Measurements from ENCODE around the gene ZMYND10. TPM values are rescaled to one million over a fixed set of nuclear protein-coding genes. Genes with fewer than 3 reads are reported as not detected.

The ZMYND10 gene
- total and polyA plus RNA-seq, 9 of the 15 experiments (the other 6 are each of a cell fraction or from before 2014, with no cell fraction given) = 0.20 to 2.8 (median 0.70) TPM

DNA sequence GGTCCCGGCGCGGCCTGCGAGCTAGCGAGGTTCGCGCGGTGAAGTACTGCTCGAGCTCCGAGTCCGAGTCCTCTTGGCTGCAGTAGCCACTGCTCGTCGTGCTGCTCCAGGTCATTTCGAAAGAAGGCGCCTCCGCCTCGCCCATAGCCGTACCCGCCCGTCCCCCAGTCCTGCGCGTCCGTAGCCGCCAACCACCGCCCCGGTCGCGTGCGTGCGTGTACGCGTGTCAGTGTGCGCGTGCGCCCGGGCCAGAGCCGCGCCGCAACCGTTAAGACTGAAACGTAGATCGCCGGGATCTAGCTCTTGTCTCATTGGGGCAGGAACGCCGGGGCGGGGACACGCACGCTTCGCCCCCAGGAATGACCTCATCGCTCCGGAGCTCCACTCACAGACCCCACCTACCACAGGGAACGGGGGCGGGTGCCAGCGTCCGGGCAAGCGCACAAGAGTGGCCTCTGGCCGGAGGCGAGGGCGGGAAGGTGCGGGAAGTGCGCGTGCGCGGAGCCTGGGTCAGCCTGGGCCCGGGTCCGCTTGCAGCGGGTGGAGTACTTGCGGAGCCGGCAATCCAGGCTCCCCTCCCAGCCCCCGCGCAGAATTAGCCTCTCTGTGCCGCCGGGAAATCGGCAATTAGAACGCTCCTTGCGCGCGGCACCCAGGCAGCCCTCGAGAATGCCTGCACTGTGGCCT is 8.2 kb downstream of the ZMYND10 start (continued):
- TF ChIP-seq ZNF77 (CRISPR knock-in tag; IDR thresholded peaks at IDR 0.05) = no peak
- no peak for TF ChIP-seq SNRNP70 (optimal IDR thresholded peaks at IDR 0.05; ENCODE audit: low read depth, low read length)
- peak; percentile 53; the same call in 1 of the 2 replicates for TF ChIP-seq POLR2AphosphoS5 (IDR thresholded peaks at IDR 0.05; ENCODE audit: control insufficient read depth, insufficient read depth, low read depth, low read length)
- TF ChIP-seq FOS (IDR thresholded peaks at IDR 0.05; ENCODE audit: extremely low read depth, insufficient read length) = no peak
- TF ChIP-seq ZNF778 (CRISPR knock-in tag; IDR thresholded peaks at IDR 0.05) = no peak
- TF ChIP-seq HCFC1 (IDR thresholded peaks at IDR 0.05; ENCODE audit: low read depth, low read length) = 0 out of 2 replicates have a peak, but pooled peaks have one; percentile 8
- no peak for TF ChIP-seq ZNF609 (CRISPR knock-in tag; IDR thresholded peaks at IDR 0.05; ENCODE audit: borderline replicate concordance)
- no peak for TF ChIP-seq SRSF7 (optimal IDR thresholded peaks at IDR 0.05; ENCODE audit: low read depth, low read length)
- TF ChIP-seq, protein P1, sequence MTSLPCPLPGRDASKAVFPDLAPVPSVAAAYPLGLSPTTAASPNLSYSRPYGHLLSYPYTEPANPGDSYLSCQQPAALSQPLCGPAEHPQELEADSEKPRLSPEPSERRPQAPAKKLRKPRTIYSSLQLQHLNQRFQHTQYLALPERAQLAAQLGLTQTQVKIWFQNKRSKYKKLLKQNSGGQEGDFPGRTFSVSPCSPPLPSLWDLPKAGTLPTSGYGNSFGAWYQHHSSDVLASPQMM (CRISPR knock-in tag; IDR thresholded peaks at IDR 0.05) = no peak
- no peak for TF ChIP-seq NR1H2 (CRISPR knock-in tag; IDR thresholded peaks at IDR 0.05)
- TF ChIP-seq PHTF2 (CRISPR knock-in tag; IDR thresholded peaks at IDR 0.05) = no peak
- TF ChIP-seq SNIP1 (IDR thresholded peaks at IDR 0.05; ENCODE audit: low read depth) = no peak
- TF ChIP-seq RBFOX2 (IDR thresholded peaks at IDR 0.05; ENCODE audit: low read depth, low read length) = peak; percentile 95
- TF ChIP-seq GTF2E2 (tag; IDR thresholded peaks at IDR 0.05) = no peak
- TF ChIP-seq BCL6 (CRISPR knock-in tag; IDR thresholded peaks at IDR 0.05) = no peak
- peak; percentile 58 for TF ChIP-seq MEIS2 (IDR thresholded peaks at IDR 0.05; ENCODE audit: partially characterized antibody)
- peak in 1 of 2 experiments; percentile 51; a peak in 1 of 4 replicates for TF ChIP-seq SRF (CRISPR knock-in tag; IDR thresholded peaks at IDR 0.05)
- no peak for TF ChIP-seq HMG20A (CRISPR knock-in tag; conservative IDR thresholded peaks at IDR 0.05)
- TF ChIP-seq JUND (IDR thresholded peaks at IDR 0.05; ENCODE audit: borderline replicate concordance, low read depth, low read length) = peak; percentile 93
- peak; percentile 86; the same call in 1 of the 3 replicates for TF ChIP-seq JUND (tag; IDR thresholded peaks at IDR 0.05; ENCODE audit: borderline replicate concordance, low read depth, low read length)
- TF ChIP-seq POU5F1 (IDR thresholded peaks at IDR 0.05; ENCODE audit: borderline replicate concordance, low read depth, low read length, partially characterized antibody) = no peak
- TF ChIP-seq ZNF133 (CRISPR knock-in tag; IDR thresholded peaks at IDR 0.05) = no peak
- peak; percentile 82 for TF ChIP-seq L3MBTL2 (IDR thresholded peaks at IDR 0.05)
- peak; percentile 95 to 96 for TF ChIP-seq NRF1 (conservative IDR thresholded peaks at IDR 0.05 in 1 of 2, IDR thresholded peaks at IDR 0.05 in 1 of 2)
- no peak for TF ChIP-seq CGGBP1 (CRISPR knock-in tag; IDR thresholded peaks at IDR 0.05)

Measured in K562 (cell line).